Endothelial cell of umbilical vein (primary cell): ENCODE measurements around the gene HOXA3. TPM values are rescaled to one million over a fixed set of nuclear protein-coding genes. Genes with fewer than 3 reads are reported as not detected.

ENCODE experiments used
- BruUV-seq: library from RNA; stranded (reverse); fragments of 400-500 nt; replicated peaks from 2 replicates; lab custom pipeline; 2021; lab: Mats Ljungman, UMichigan
- CTCF ChIA-PET: fragments of 300-600, 350-600 bp; sonication (Branson Sonifier 250); formaldehyde crosslinking; loops from one replicate; lab custom pipeline; 2021; ENCODE audit warnings: antibody characterized with exemption, inconsistent platforms; lab: Charles Lee
- POLR2A ChIA-PET: fragments of 300-600, 350-600 bp; sonication (Branson Sonifier 250); formaldehyde crosslinking; loops from one replicate; lab custom pipeline; 2021; ENCODE audit warnings: antibody characterized with exemption, inconsistent platforms; lab: Charles Lee
- DNase-seq: peaks from one replicate; pipeline ENCODE4 v3.0.0-alpha.2; 2011; ENCODE audit warnings: low read depth, low spot score
- FAIRE-seq: peaks from 2 replicates; lab custom pipeline; 2011; peaks lifted over from hg19 to GRCh38; lab: Jason Lieb, UNC
- H2AFZ ChIP-seq: 2 replicates; pipeline ENCODE4 v1.6.0; 2012; ENCODE audit warnings: low read depth, low read length, control low read depth, inconsistent platforms
- H3K27ac ChIP-seq: 2 replicates; pipeline ENCODE4 v1.5.1; 2011; ENCODE audit warnings: low read depth, mild to moderate bottlenecking, control low read depth, low read length, moderate library complexity; ENCODE audit not compliant: insufficient read depth
- H3K27me3 ChIP-seq, 2 experiments: 2 replicates each; pipeline versions ENCODE4 v1.6.0 to v1.6.1; 2011; ENCODE audit warnings: low read length in 2 of 2, mixed read lengths in 1 of 2; ENCODE audit not compliant: control insufficient read depth in 2 of 2, insufficient read depth in 2 of 2
- H3K36me3 ChIP-seq, 2 experiments: 2 replicates in 1 of 2; 3 replicates in 1 of 2; pipeline ENCODE4 v1.5.1; 2011; ENCODE audit warnings: low read length in 2 of 2, mild to moderate bottlenecking in 1 of 2, moderate library complexity in 1 of 2; ENCODE audit not compliant: control insufficient read depth in 2 of 2, insufficient read depth in 2 of 2; ENCODE audit errors: extremely low read depth in 1 of 2
- H3K4me1 ChIP-seq: 3 replicates; pipeline ENCODE4 v1.5.1; 2011; ENCODE audit warnings: mild to moderate bottlenecking, low read length; ENCODE audit not compliant: control insufficient read depth, insufficient read depth; ENCODE audit errors: extremely low read depth
- H3K4me2 ChIP-seq: 2 replicates; pipeline ENCODE4 v1.6.1; 2011; ENCODE audit warnings: low read length, control low read depth, mixed read lengths; ENCODE audit not compliant: insufficient read depth
- H3K4me3 ChIP-seq, 3 experiments: fragments of 200-600 bp in 1 of 3; sonication (generic), shearing (Covaris generic) in 1 of 3; replicated peaks in 1 of 3; 2 replicates each; pipeline ENCODE4 v1.5.1; 2011 to 2016; ENCODE audit warnings: control low read depth in 3 of 3, low read length in 3 of 3, mild to moderate bottlenecking in 2 of 3, inconsistent platforms in 1 of 3, low read depth in 1 of 3, moderate library complexity in 1 of 3; ENCODE audit not compliant: insufficient read depth in 1 of 3
- H3K79me2 ChIP-seq: 2 replicates; pipeline ENCODE4 v1.6.0; 2012; ENCODE audit warnings: low read length, inconsistent platforms; ENCODE audit not compliant: control insufficient read depth, insufficient read depth
- H3K9ac ChIP-seq: replicated peaks from 2 replicates; pipeline ENCODE3; 2011; ENCODE audit warnings: low read length, control low read depth; ENCODE audit not compliant: insufficient read depth; ENCODE audit errors: extremely low read depth
- H3K9me1 ChIP-seq: replicated peaks from 3 replicates; pipeline ENCODE4 v1.6.0; 2011; ENCODE audit warnings: mild to moderate bottlenecking, low read length; ENCODE audit not compliant: control insufficient read depth, insufficient read depth; ENCODE audit errors: extremely low read depth
- H3K9me3 ChIP-seq: replicated peaks from 2 replicates; pipeline ENCODE4 v1.5.1; 2012; ENCODE audit warnings: low read length, inconsistent platforms; ENCODE audit not compliant: control insufficient read depth, insufficient read depth
- H4K20me1 ChIP-seq: replicated peaks from 2 replicates; pipeline ENCODE3; 2011; ENCODE audit warnings: mild to moderate bottlenecking, low read length; ENCODE audit not compliant: control insufficient read depth, insufficient read depth; ENCODE audit errors: extremely low read depth
- CTCF ChIP-seq, 2 donors: IDR thresholded peaks; 1 replicate in 1 of 2; 2 replicates in 1 of 2; pipeline ENCODE4 v1.5.1; 2011; ENCODE audit warnings: low read length in 2 of 2, mild to moderate bottlenecking in 2 of 2, moderate library complexity in 2 of 2, control low read depth in 1 of 2, inconsistent platforms in 1 of 2, low read depth in 1 of 2; ENCODE audit not compliant: insufficient read depth in 1 of 2; ENCODE audit errors: extremely low read depth in 1 of 2
- FOS ChIP-seq: IDR thresholded peaks from 2 replicates; pipeline ENCODE4 v1.6.1; 2011; ENCODE audit warnings: mild to moderate bottlenecking, low read length, moderate library complexity, borderline replicate concordance; ENCODE audit not compliant: insufficient read depth
- GATA2 ChIP-seq: IDR thresholded peaks from 2 replicates; pipeline ENCODE4 v1.7.0; 2011; ENCODE audit warnings: low read depth, mild to moderate bottlenecking, moderate library complexity, mixed read lengths, low read length; ENCODE audit not compliant: insufficient read length, insufficient read depth
- MAX ChIP-seq: IDR thresholded peaks from 2 replicates; pipeline ENCODE4 v1.6.1; 2011; ENCODE audit not compliant: insufficient read depth, insufficient read length
- POLR2AphosphoS5 ChIP-seq: IDR thresholded peaks from 2 replicates; pipeline ENCODE4 v1.6.1; 2012; ENCODE audit warnings: low read depth, mild to moderate bottlenecking, control low read depth, low read length, moderate library complexity; ENCODE audit not compliant: insufficient read depth
- dilution Hi-C: fragments of 300-500 bp; cut with MboI; formaldehyde crosslinking; loops from one replicate; pipeline ENCODE4 v1.15.0; 2019; ENCODE audit warnings: low sequenced_read_pairs; ENCODE audit not compliant: extremely low pct_ligation_motif_present
- intact Hi-C: fragments of 100-400 bp; cut with micrococcal nuclease; formaldehyde crosslinking; loops from one replicate; pipeline ENCODE4 v1.10.0; 2022
- polyA plus RNA-seq, 4 experiments: library from polyadenylated mRNA; depleted of rRNA in 3 of 4; stranded (reverse) in 3 of 4; unstranded in 1 of 4; fragments of >200 nt; gene quantifications; 2 replicates each; pipeline versions ENCODE4 v1.2.1 to v1.2.3, GENCODE V29; 2011 to 2012; ENCODE audit warnings: missing spikeins in 1 of 4
- total RNA-seq: library from RNA; stranded (reverse); gene quantifications from 2 replicates; pipeline ENCODE4 v1.2.3, GENCODE V29; 2021

HOXA3 gene
- total and polyA plus RNA-seq, 2 donors (not counting 3 experiments of a cell fraction or from before 2014, with no cell fraction given) = 4.7 to 14.0 TPM

- H4K20me1 ChIP-seq = no peaks in the 10 kb centered on the region
- no peaks in the 10 kb centered on the region for H3K9me1 ChIP-seq
- FAIRE-seq = no peak
- peaks cover 65% of the 10 kb centered on the region for H3K4me1 ChIP-seq
- peak overlapping the region; percentile 67 for H3K27ac ChIP-seq
- dilution Hi-C loops (no loop called here), intact Hi-C loops (no loop called here)
- H3K4me3 ChIP-seq = peak overlapping the region; percentile 9 to 85 (median 54)
- peaks cover 0 to 12% of the 10 kb centered on the region in 2 experiments for H3K36me3 ChIP-seq
- CTCF ChIA-PET = interaction anchor here (0.6 to 5.6 kb wide), 10 partner anchors 8 to 778 kb away, joined by 3 to 83 read pairs (median 6); partner anchors contain the start of gene HOXA9
- no TSS peak for BruUV-seq
- H3K4me2 ChIP-seq = peak overlapping the region; percentile 78
- peak; percentile 76 for DNase-seq
- H3K27me3 ChIP-seq = no peaks in the 10 kb centered on the region
- no peaks in the 10 kb centered on the region for H3K9me3 ChIP-seq
- H2AFZ ChIP-seq = no peak overlapping the region
- peak overlapping the region; percentile 65 for H3K9ac ChIP-seq
- H3K79me2 ChIP-seq = peaks cover 96% of the 10 kb centered on the region
- POLR2A ChIA-PET = interaction anchor here (0.7 to 1.3 kb wide), 4 partner anchors 11 to 947 kb away, joined by 3 to 8 read pairs (median 3); partner anchors contain the start of gene CBX3
- TF ChIP-seq MAX = no peak
- TF ChIP-seq FOS = no peak
- no peak for TF ChIP-seq CTCF (IDR thresholded peaks at IDR 0.05; ENCODE audit: extremely low read depth in 1 of 2, insufficient read depth in 1 of 2, low read depth in 1 of 2, low read length in 2 of 2)
- TF ChIP-seq POLR2AphosphoS5 = no peak
- TF ChIP-seq GATA2 = no peak
Measured at GRCh38 chr7:27148031-27148755, 4.2 kb downstream of the HOXA3 start.
